ENCODE measurements around the gene NCKAP5. TPM values are rescaled to one million over a fixed set of nuclear protein-coding genes. Genes with fewer than 3 reads are reported as not detected.

The NCKAP5 gene
- total RNA-seq, 1 donor from 2014 or later: 7.4 TPM

- peaks cover 3% of the 10 kb centered on the region for H3K27me3 Mint-ChIP-seq (ENCODE audit: unreplicated experiment)
- no peaks in the 10 kb centered on the region for H3K4me1 Mint-ChIP-seq (ENCODE audit: unreplicated experiment)
- TF ChIP-seq CTCF (IDR thresholded peaks at IDR 0.05; ENCODE audit: unreplicated experiment): no peak
- DNase-seq (ENCODE audit: low spot score): no peak
- H3K36me3 Mint-ChIP-seq (ENCODE audit: low read depth, unreplicated experiment): no peaks in the 10 kb centered on the region
- H3K27ac Mint-ChIP-seq (ENCODE audit: unreplicated experiment): no peak overlapping the region
- no peak overlapping the region for H3K4me3 Mint-ChIP-seq (ENCODE audit: unreplicated experiment)
- H3K9me3 Mint-ChIP-seq (ENCODE audit: unreplicated experiment): no peaks in the 10 kb centered on the region
Measured at GRCh38 chr2:132623096-132623839, 945.0 kb downstream of the NCKAP5 start.
